ENCODE measurements around the gene MPPE1. TPM values are rescaled to one million over a fixed set of nuclear protein-coding genes. Genes with fewer than 3 reads are reported as not detected.
"Not testable (repeated sequence)": the region's sequence is repeated elsewhere in the genome, so short reads cannot be mapped to it uniquely, and the experiment has no call there.

Gene MPPE1
- total RNA-seq, 4 donors from 2014 or later: 24.7 to 83.4 (median 55.8) TPM

GRCh38 chr18:11923450-11923849 is 15.3 kb upstream of the MPPE1 start:
- H3K36me3 ChIP-seq: no peaks in the 10 kb centered on the region
- DNase-seq: no peak
- H3K4me3 ChIP-seq: no peak overlapping the region
- H3K27ac ChIP-seq: no peak overlapping the region
- H3K9me3 ChIP-seq: no peaks in the 10 kb centered on the region
- TF ChIP-seq EP300 (IDR thresholded peaks at IDR 0.05; ENCODE audit: low read depth) (no peak), POLR2AphosphoS5 (IDR thresholded peaks at IDR 0.05) (no peak)
- peaks cover 0 to 5% (median 2%) of the 10 kb centered on the region in 4 donors for H3K4me1 ChIP-seq
- WGBS, 2 donors (ENCODE audit: low coverage in 1 of 2): 79 to 94% methylated on average over 3 of the region's 3 CpGs
- H3K27me3 ChIP-seq: no peaks in the 10 kb centered on the region
- intact Hi-C loops (cut with DNase I; ENCODE audit: low total_unique reads) (no loop called here), in situ Hi-C loops (cut with MboI; ENCODE audit: low pct_ligation_motif_present in 1 of 4, low pct_unique_long_range_greater_than_20kb in 1 of 4, low sequenced_read_pairs in 3 of 4) (no loop called here)

- H3K27me3 ChIP-seq; H3K4me3 ChIP-seq; H3K36me3 ChIP-seq; H3K4me1 ChIP-seq; H3K27ac ChIP-seq; H3K9me3 ChIP-seq; DNase-seq; intact Hi-C loops (cut with DNase I; ENCODE audit: low total_unique reads): not testable (repeated sequence)
- WGBS, 2 donors (ENCODE audit: low coverage in 1 of 2): 86% methylated on average over 5 of the region's 5 CpGs; no CpG with 5 or more reads in 1 of the 2 donors
- in situ Hi-C loops (cut with MboI; ENCODE audit: low pct_ligation_motif_present in 1 of 4, low pct_unique_long_range_greater_than_20kb in 1 of 4, low sequenced_read_pairs in 3 of 4): loop anchor here in 1 of 4 donors (5.0 kb wide), 1 partner anchor 1322 kb away; no protein-coding TSS in a partner anchor
These were observed 11.4 kb upstream of the MPPE1 start for GRCh38 chr18:11919522-11919921.

- intact Hi-C loops (cut with DNase I; ENCODE audit: low total_unique reads); H3K9me3 ChIP-seq; H3K4me1 ChIP-seq; DNase-seq; H3K27ac ChIP-seq; H3K4me3 ChIP-seq; H3K27me3 ChIP-seq; H3K36me3 ChIP-seq: not testable (repeated sequence)
- in situ Hi-C loops (cut with MboI; ENCODE audit: low pct_ligation_motif_present in 1 of 4, low pct_unique_long_range_greater_than_20kb in 1 of 4, low sequenced_read_pairs in 3 of 4): loop anchor here in 1 of 4 donors (5.0 kb wide), 1 partner anchor 1320 kb away; no protein-coding TSS in a partner anchor
- WGBS, 2 donors (ENCODE audit: low coverage in 1 of 2): 35 to 57% methylated on average over 4 of the region's 4 CpGs
These were observed 8.8 kb upstream of the MPPE1 start for GRCh38 chr18:11916880-11917279.

GRCh38 chr18:11909591-11910026 is 1.5 kb upstream of the MPPE1 start:
- 24 to 29% methylated on average over 2 of the region's 2 CpGs for WGBS, 2 donors (ENCODE audit: low coverage in 1 of 2)
- no peak for DNase-seq
- peaks cover 0 to 26% (median 10%) of the 10 kb centered on the region in 4 donors for H3K4me1 ChIP-seq
- H3K27me3 ChIP-seq: no peaks in the 10 kb centered on the region
- H3K9me3 ChIP-seq: no peaks in the 10 kb centered on the region
- intact Hi-C loops (cut with DNase I; ENCODE audit: low total_unique reads): loop anchor here (2.0 to 5.0 kb wide), 2 partner anchors 52 to 71 kb away; partner anchors contain the start of gene IMPA2
- no peaks in the 10 kb centered on the region for H3K36me3 ChIP-seq
- H3K27ac ChIP-seq: peak overlapping the region; percentile 97 to 100 (median 98)
- TF ChIP-seq POLR2A (IDR thresholded peaks at IDR 0.05): peak; percentile 63
- TF ChIP-seq EP300 (IDR thresholded peaks at IDR 0.05; ENCODE audit: low read depth): no peak
- TF ChIP-seq POLR2AphosphoS5 (IDR thresholded peaks at IDR 0.05): peak; percentile 34 to 83 (median 79)
- in situ Hi-C loops (cut with MboI; ENCODE audit: low pct_ligation_motif_present in 1 of 4, low pct_unique_long_range_greater_than_20kb in 1 of 4, low sequenced_read_pairs in 3 of 4): no loop called here
- peak overlapping the region in 3 of 4 donors; percentile 79 to 82 (median 79) for H3K4me3 ChIP-seq

GRCh38 chr18:11909061-11909455 is 941 bp upstream of the MPPE1 start:
- no peaks in the 10 kb centered on the region for H3K27me3 ChIP-seq
- no peaks in the 10 kb centered on the region for H3K9me3 ChIP-seq
- no peaks in the 10 kb centered on the region for H3K36me3 ChIP-seq
- H3K4me3 ChIP-seq: peak overlapping the region; percentile 79 to 84 (median 80)
- peak overlapping the region; percentile 97 to 100 (median 98) for H3K27ac ChIP-seq
- no peak for DNase-seq
- peaks cover 0 to 26% (median 10%) of the 10 kb centered on the region in 4 donors for H3K4me1 ChIP-seq
- in situ Hi-C loops (cut with MboI; ENCODE audit: low pct_ligation_motif_present in 1 of 4, low pct_unique_long_range_greater_than_20kb in 1 of 4, low sequenced_read_pairs in 3 of 4) (no loop called here), intact Hi-C loops (cut with DNase I; ENCODE audit: low total_unique reads) (loop anchor here (2.0 to 5.0 kb wide), 2 partner anchors 52 to 72 kb away; partner anchors contain the start of gene IMPA2)
- WGBS, 2 donors (ENCODE audit: low coverage in 1 of 2): 4% methylated on average over 7 to 13 of the region's 13 CpGs
- TF ChIP-seq POLR2AphosphoS5 (IDR thresholded peaks at IDR 0.05) (no peak), EP300 (IDR thresholded peaks at IDR 0.05; ENCODE audit: low read depth) (no peak)

GRCh38 chr18:11906926-11907874 is 917 bp downstream of the MPPE1 start:
- Histone ChIP-seq H3K4me3 (peak overlapping the region; percentile 79 to 84 (median 80)), H3K27me3 (no peaks in the 10 kb centered on the region), H3K36me3 (no peaks in the 10 kb centered on the region), H3K9me3 (no peaks in the 10 kb centered on the region), H3K4me1 (peaks cover 0 to 26% (median 10%) of the 10 kb centered on the region in 4 donors), H3K27ac (peak overlapping the region; percentile 97 to 100 (median 98))
- DNase-seq: no peak
- intact Hi-C loops (cut with DNase I; ENCODE audit: low total_unique reads) (loop anchor here (5.0 kb wide), 1 partner anchor 50 kb away; no protein-coding TSS in a partner anchor), in situ Hi-C loops (cut with MboI; ENCODE audit: low pct_ligation_motif_present in 1 of 4, low pct_unique_long_range_greater_than_20kb in 1 of 4, low sequenced_read_pairs in 3 of 4) (no loop called here)
- 67 to 70% methylated on average over 7 to 20 of the region's 20 CpGs for WGBS, 2 donors (ENCODE audit: low coverage in 1 of 2)
- no peak for TF ChIP-seq POLR2AphosphoS5 (IDR thresholded peaks at IDR 0.05)
- TF ChIP-seq CTCF (IDR thresholded peaks at IDR 0.05): no peak
- TF ChIP-seq POLR2A (IDR thresholded peaks at IDR 0.05): no peak
- TF ChIP-seq EP300 (IDR thresholded peaks at IDR 0.05; ENCODE audit: low read depth): no peak
